ENCODE results near the gene TAOK2.

TAOK2 gene

DNA sequence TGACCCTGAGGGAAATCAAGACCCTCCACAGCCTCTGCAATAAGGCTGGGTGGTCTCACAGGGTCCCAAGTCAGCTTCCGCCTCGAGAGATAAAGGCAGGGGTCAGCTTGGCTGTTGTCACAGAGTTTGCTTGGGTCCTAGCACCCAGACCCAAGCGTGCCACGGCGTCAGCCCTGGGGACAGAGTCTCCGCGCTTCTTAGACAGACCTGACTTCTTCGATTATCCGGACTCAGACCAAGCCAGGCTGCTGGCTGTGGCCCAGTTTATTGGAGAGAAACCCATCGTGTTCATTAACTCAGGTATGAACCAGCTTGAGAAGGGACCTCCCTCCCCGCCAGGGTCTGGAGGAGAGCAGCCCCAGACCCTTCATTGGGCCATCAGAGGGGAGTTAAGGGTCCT lies 49.9 kb downstream of the TAOK2 start:
- H3K27me3 ChIP-seq (ENCODE audit: control insufficient read depth in 1 of 2, insufficient read depth in 2 of 2, low read length in 2 of 2): peaks cover 16 to 18% of the 10 kb centered on the region in 2 donors
- H3K9ac ChIP-seq (ENCODE audit: low read depth in 1 of 2, low read length in 2 of 2): no peak overlapping the region
- no peaks in the 10 kb centered on the region for H3K9me3 ChIP-seq (ENCODE audit: control insufficient read depth in 1 of 2, low read length in 2 of 2)

DNA sequence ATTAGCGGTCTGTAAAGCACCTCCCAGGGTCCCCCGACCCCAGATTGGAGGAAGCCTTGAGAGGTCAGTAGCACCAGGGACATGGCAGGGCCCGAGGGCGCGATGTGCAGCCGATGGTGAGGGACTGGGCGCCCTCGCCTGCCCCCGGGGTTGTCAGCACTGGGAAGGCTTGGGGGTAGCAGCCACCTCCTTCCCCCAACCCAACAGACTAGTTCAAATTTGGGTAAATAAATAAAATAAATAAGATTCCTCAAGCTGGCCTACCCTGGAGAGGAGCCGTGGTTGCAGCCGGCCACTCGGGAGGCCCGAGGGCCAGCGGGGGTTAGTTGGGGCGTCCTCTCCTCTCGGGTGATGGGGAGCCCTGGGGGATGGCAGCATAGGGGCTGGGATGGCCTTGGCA lies 50.8 kb downstream of the TAOK2 start:
- Histone ChIP-seq H3K4me3 (ENCODE audit: low read depth in 1 of 2, low read length in 2 of 2) (no peak overlapping the region), H3K27me3 (ENCODE audit: control insufficient read depth in 1 of 2, insufficient read depth in 2 of 2, low read length in 2 of 2) (peaks cover 25 to 26% of the 10 kb centered on the region in 2 donors), H3K27ac (ENCODE audit: low read depth, low read length) (no peak overlapping the region), H3K36me3 (ENCODE audit: control insufficient read depth in 1 of 2, insufficient read depth in 2 of 2, low read length in 2 of 2) (no peaks in the 10 kb centered on the region), H3K9ac (ENCODE audit: low read depth in 1 of 2, low read length in 2 of 2) (no peak overlapping the region), H3K4me1 (ENCODE audit: control insufficient read depth in 1 of 2, insufficient read depth in 2 of 2, low read length in 2 of 2) (peaks cover 8 to 9% of the 10 kb centered on the region in 2 donors), H3K9me3 (ENCODE audit: control insufficient read depth in 1 of 2, low read length in 2 of 2) (no peaks in the 10 kb centered on the region)

More for the DNA sequence above, 49.9 kb downstream of the TAOK2 start:
- H3K36me3 ChIP-seq (ENCODE audit: control insufficient read depth in 1 of 2, insufficient read depth in 2 of 2, low read length in 2 of 2): no peaks in the 10 kb centered on the region
- H3K27ac ChIP-seq (ENCODE audit: low read depth, low read length): no peak overlapping the region
- H3K4me1 ChIP-seq (ENCODE audit: control insufficient read depth in 1 of 2, insufficient read depth in 2 of 2, low read length in 2 of 2): peaks cover 8 to 9% of the 10 kb centered on the region in 2 donors
- H3K4me3 ChIP-seq (ENCODE audit: low read depth in 1 of 2, low read length in 2 of 2): no peak overlapping the region

DNA sequence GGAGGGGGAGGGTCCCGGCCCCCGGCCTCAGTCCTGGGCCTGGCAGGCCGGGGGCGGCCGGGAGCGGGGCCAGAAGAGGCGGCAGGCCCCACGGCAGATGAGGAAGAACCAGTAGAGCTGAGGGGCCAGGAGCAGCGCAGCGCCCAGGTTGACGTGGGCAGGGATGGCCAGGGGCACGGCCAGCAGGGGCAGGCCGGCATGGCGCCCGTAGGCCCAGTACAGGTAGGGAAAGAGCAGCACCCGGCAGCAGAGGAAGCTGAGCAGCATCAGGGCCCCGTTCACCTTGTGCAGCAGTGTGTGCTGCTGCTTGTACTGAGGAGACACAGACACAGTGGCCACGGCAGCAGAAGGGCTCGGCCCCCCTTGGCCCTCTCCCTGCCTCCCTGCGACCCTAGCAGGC lies 51.5 kb downstream of the TAOK2 start:
- H3K4me1 ChIP-seq (ENCODE audit: control insufficient read depth in 1 of 2, insufficient read depth in 2 of 2, low read length in 2 of 2): peaks cover 8 to 9% of the 10 kb centered on the region in 2 donors
- H3K4me3 ChIP-seq (ENCODE audit: low read depth in 1 of 2, low read length in 2 of 2): no peak overlapping the region
- peaks cover 32 to 33% of the 10 kb centered on the region in 2 donors for H3K27me3 ChIP-seq (ENCODE audit: control insufficient read depth in 1 of 2, insufficient read depth in 2 of 2, low read length in 2 of 2)
- no peak overlapping the region for H3K27ac ChIP-seq (ENCODE audit: low read depth, low read length)
- H3K9me3 ChIP-seq (ENCODE audit: control insufficient read depth in 1 of 2, low read length in 2 of 2): no peaks in the 10 kb centered on the region
- H3K9ac ChIP-seq (ENCODE audit: low read depth in 1 of 2, low read length in 2 of 2): no peak overlapping the region
- no peaks in the 10 kb centered on the region for H3K36me3 ChIP-seq (ENCODE audit: control insufficient read depth in 1 of 2, insufficient read depth in 2 of 2, low read length in 2 of 2)

DNA sequence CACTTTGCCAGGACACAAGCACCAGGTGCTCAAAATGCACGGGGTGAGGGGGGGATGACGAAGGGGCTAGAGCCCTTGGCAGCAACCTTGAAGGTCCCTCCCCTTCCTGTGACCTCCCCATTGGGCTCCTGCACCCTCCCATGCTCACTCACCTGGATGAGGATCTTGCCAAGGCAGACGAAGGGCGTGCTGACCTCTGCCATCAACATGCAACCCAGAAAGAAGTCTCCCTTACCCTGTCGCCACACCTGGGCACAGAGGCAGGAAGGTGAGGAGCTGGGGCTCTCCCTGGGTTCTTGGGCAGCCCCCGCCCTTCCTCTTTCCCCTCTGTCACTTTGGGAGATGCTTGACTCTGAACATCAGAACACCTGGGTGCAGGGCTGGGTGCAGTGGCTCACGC lies 51.9 kb downstream of the TAOK2 start:
- H3K36me3 ChIP-seq (ENCODE audit: control insufficient read depth in 1 of 2, insufficient read depth in 2 of 2, low read length in 2 of 2): no peaks in the 10 kb centered on the region
- peaks cover 8 to 9% of the 10 kb centered on the region in 2 donors for H3K4me1 ChIP-seq (ENCODE audit: control insufficient read depth in 1 of 2, insufficient read depth in 2 of 2, low read length in 2 of 2)
- H3K27ac ChIP-seq (ENCODE audit: low read depth, low read length): no peak overlapping the region
- no peak overlapping the region for H3K9ac ChIP-seq (ENCODE audit: low read depth in 1 of 2, low read length in 2 of 2)
- H3K9me3 ChIP-seq (ENCODE audit: control insufficient read depth in 1 of 2, low read length in 2 of 2): no peaks in the 10 kb centered on the region
- H3K4me3 ChIP-seq (ENCODE audit: low read depth in 1 of 2, low read length in 2 of 2): no peak overlapping the region
- H3K27me3 ChIP-seq (ENCODE audit: control insufficient read depth in 1 of 2, insufficient read depth in 2 of 2, low read length in 2 of 2): peaks cover 34 to 37% of the 10 kb centered on the region in 2 donors

DNA sequence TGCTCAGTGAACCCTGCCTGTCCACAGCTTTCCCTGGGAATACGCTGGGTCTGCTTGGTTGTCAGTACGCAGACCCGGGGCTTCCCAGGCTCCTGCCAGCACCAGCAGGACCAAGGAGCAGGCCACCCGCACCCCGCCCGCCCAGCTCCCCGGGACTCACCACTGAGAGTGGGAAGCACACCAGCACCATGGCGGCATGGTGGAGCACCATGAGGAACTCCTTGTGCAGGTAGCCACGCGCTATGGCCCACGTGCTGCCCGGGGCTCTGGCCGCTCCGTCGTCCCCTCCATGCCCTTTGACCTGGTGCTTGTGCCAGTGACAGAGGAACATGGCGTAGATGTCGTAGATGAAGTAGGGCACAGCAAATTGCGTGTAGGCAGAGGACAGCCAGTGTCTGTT lies 52.8 kb downstream of the TAOK2 start:
- Histone ChIP-seq H3K9ac (ENCODE audit: low read depth in 1 of 2, low read length in 2 of 2) (no peak overlapping the region), H3K27ac (ENCODE audit: low read depth, low read length) (no peak overlapping the region), H3K4me3 (ENCODE audit: low read depth in 1 of 2, low read length in 2 of 2) (no peak overlapping the region), H3K9me3 (ENCODE audit: control insufficient read depth in 1 of 2, low read length in 2 of 2) (no peaks in the 10 kb centered on the region), H3K4me1 (ENCODE audit: control insufficient read depth in 1 of 2, insufficient read depth in 2 of 2, low read length in 2 of 2) (peaks cover 3% of the 10 kb centered on the region in 2 donors), H3K36me3 (ENCODE audit: control insufficient read depth in 1 of 2, insufficient read depth in 2 of 2, low read length in 2 of 2) (no peaks in the 10 kb centered on the region), H3K27me3 (ENCODE audit: control insufficient read depth in 1 of 2, insufficient read depth in 2 of 2, low read length in 2 of 2) (peaks cover 41% of the 10 kb centered on the region in 2 donors)

DNA sequence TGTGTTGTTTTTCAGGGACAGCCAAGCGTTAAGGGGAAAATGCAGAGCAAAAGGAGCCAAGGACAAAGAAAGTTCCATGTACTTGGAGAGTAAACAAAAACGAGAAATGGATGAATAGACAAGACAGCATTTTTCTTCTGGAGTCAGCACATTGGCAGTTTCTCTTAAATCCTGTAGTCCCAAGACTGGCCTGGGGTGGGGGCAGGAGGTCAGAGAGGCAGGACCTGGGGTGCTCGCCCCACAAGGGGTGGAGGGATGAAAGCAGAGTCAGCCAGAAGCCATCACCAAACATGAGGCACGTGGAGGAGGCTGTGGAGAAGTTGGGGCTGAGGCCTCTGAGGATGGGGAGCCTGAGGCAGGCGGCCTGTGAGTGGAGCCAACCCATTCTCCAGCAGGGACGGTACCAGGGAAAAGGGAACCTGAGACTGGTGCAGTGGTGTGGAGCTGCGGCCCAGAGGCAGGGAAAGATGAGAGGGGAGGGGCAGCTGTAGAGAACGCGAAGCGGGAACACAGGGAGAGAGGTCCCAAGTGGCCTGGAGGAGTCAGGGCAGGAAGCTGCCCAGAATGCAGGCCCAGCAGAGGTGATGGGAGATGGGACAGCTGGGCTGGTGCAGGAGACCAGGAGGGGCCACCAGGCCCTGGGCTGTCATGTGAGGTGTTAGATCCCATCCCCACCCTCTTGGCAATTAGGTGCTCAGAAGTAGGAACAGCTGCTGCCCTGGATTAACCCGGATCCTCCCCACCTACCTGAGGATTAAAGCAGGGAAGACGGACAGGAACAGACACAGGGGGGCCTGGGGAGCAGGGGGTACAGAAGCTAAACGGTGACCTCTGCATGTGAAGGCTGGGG lies 54.1 kb downstream of the TAOK2 start:
- no peak overlapping the region for H3K4me3 ChIP-seq (ENCODE audit: low read depth in 1 of 2, low read length in 2 of 2)
- no peaks in the 10 kb centered on the region for H3K9me3 ChIP-seq (ENCODE audit: control insufficient read depth in 1 of 2, low read length in 2 of 2)
- peaks cover 51 to 52% of the 10 kb centered on the region in 2 donors for H3K27me3 ChIP-seq (ENCODE audit: control insufficient read depth in 1 of 2, insufficient read depth in 2 of 2, low read length in 2 of 2)
- no peak overlapping the region for H3K27ac ChIP-seq (ENCODE audit: low read depth, low read length)
- H3K4me1 ChIP-seq (ENCODE audit: control insufficient read depth in 1 of 2, insufficient read depth in 2 of 2, low read length in 2 of 2): no peaks in the 10 kb centered on the region
- H3K9ac ChIP-seq (ENCODE audit: low read depth in 1 of 2, low read length in 2 of 2): no peak overlapping the region
- H3K36me3 ChIP-seq (ENCODE audit: control insufficient read depth in 1 of 2, insufficient read depth in 2 of 2, low read length in 2 of 2): no peaks in the 10 kb centered on the region

DNA sequence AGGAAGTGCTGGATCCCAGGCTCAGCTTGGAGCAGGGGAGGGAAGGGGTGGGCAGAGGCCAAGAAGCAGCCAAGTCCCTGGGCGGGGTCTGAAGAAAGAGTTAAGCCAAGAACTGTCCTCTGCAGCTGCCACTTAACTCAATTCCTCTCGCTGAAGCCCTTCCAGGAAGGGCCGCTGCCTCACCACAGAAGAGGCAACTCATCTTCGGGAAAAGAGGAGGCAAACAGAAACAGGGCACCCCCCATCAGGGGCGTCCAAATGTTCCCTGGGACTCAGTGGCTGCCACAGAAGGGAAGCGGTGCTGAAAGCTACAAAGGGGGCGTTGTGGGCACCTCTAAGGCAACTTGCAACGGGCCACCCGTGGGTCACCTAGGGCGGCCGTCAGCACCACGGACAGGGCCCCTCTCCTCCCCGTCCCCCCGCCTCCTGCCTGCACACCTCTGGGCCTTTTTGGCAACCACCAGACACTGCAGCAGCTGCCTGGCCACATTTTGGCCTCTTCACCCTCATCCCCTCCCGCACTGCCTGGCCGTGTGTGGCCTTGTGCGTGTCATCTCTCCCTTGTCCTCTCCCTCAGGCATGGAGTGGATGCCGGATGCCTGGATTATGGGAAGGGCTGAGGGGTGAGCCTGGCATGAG lies 54.9 kb downstream of the TAOK2 start:
- Histone ChIP-seq H3K27me3 (ENCODE audit: control insufficient read depth in 1 of 2, insufficient read depth in 2 of 2, low read length in 2 of 2) (peaks cover 51 to 52% of the 10 kb centered on the region in 2 donors), H3K4me1 (ENCODE audit: control insufficient read depth in 1 of 2, insufficient read depth in 2 of 2, low read length in 2 of 2) (no peaks in the 10 kb centered on the region), H3K36me3 (ENCODE audit: control insufficient read depth in 1 of 2, insufficient read depth in 2 of 2, low read length in 2 of 2) (no peaks in the 10 kb centered on the region), H3K9ac (ENCODE audit: low read depth in 1 of 2, low read length in 2 of 2) (no peak overlapping the region), H3K9me3 (ENCODE audit: control insufficient read depth in 1 of 2, low read length in 2 of 2) (no peaks in the 10 kb centered on the region), H3K27ac (ENCODE audit: low read depth, low read length) (no peak overlapping the region), H3K4me3 (ENCODE audit: low read depth in 1 of 2, low read length in 2 of 2) (no peak overlapping the region)

DNA sequence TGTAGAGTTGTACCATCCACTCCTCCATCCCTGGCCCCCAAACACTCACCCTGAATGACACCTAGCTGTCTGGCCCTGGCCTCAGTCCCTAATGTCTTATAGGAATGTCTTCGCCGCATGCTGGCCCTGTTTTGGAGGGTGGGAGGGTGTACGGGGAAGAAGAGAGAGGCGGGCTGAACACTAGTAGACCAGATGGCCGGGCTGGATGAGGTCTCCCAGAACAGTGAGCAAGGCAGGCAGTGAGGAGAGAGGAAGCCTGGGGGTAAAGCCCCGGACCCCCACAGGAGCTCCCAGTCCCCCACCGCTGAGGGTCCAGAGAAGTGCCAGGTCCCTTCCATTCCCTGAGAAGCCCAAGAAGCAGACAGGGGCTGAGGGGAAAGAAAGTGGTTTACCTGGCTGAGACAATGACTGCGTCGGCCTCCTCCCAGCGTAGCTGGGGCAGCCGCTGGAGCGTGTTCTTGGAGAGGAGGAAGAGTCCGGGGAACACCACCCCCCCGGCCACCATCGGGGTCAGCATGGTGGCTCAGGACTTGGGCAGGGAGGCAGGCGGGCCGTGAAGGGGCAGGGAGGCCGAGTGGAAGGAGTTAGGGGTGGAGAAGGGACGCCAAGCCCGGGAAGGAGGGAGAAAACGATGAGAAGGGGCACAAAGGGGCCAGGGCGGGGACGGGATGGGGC lies 56.5 kb downstream of the TAOK2 start:
- Histone ChIP-seq H3K27me3 (ENCODE audit: control insufficient read depth in 1 of 2, insufficient read depth in 2 of 2, low read length in 2 of 2) (peaks cover 51 to 52% of the 10 kb centered on the region in 2 donors), H3K9ac (ENCODE audit: low read depth in 1 of 2, low read length in 2 of 2) (no peak overlapping the region), H3K9me3 (ENCODE audit: control insufficient read depth in 1 of 2, low read length in 2 of 2) (no peaks in the 10 kb centered on the region), H3K36me3 (ENCODE audit: control insufficient read depth in 1 of 2, insufficient read depth in 2 of 2, low read length in 2 of 2) (no peaks in the 10 kb centered on the region), H3K4me3 (ENCODE audit: low read depth in 1 of 2, low read length in 2 of 2) (no peak overlapping the region), H3K27ac (ENCODE audit: low read depth, low read length) (no peak overlapping the region), H3K4me1 (ENCODE audit: control insufficient read depth in 1 of 2, insufficient read depth in 2 of 2, low read length in 2 of 2) (no peaks in the 10 kb centered on the region)

DNA sequence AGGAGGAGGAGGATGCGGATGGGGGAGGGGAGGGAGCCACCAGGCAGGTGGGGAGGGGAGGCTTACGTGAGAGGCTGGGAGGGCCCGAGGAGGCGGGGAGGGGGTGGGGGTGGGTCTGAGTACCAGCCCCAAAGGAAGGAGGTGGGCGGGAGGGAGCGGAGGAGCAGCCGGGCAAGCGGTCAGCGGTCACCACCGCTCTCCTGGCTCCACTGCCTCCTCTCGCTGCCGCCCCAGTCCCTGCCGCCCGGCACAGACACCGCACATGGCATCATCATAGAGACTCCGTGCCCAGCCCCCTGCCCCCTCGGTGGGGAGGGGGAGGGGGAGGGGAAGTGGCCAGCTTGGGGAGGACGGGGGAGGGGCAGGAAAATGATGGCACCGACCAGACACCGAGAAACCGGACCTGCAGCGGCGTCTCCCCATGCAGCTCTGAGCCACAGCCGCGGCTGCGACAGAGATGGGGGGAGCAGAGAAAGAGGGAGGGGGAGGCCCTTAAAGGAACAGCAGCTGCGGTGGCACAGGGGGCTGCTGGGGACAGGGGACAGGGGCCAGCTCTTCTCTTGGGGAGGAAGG lies 57.3 kb downstream of the TAOK2 start, which contains the start of gene TLCD3B:
TSS of gene TLCD3B (minus strand) at position 431 of the 573 bp plus-strand sequence. CDS start 744 bp downstream, outside the sequence.
- no peak within 1 kb of the TSS for H3K4me3 ChIP-seq (ENCODE audit: low read depth in 1 of 2, low read length in 2 of 2)
- no peaks in the 10 kb centered on the region for H3K4me1 ChIP-seq (ENCODE audit: control insufficient read depth in 1 of 2, insufficient read depth in 2 of 2, low read length in 2 of 2)
- no peak within 1 kb of the TSS for H3K27ac ChIP-seq (ENCODE audit: low read depth, low read length)
- H3K9me3 ChIP-seq (ENCODE audit: control insufficient read depth in 1 of 2, low read length in 2 of 2): no peaks in the 10 kb centered on the region
- H3K27me3 ChIP-seq (ENCODE audit: control insufficient read depth in 1 of 2, insufficient read depth in 2 of 2, low read length in 2 of 2): peaks cover 47% of the 10 kb centered on the region in 2 donors
- no peaks in the 10 kb centered on the region for H3K36me3 ChIP-seq (ENCODE audit: control insufficient read depth in 1 of 2, insufficient read depth in 2 of 2, low read length in 2 of 2)
- H3K9ac ChIP-seq (ENCODE audit: low read depth in 1 of 2, low read length in 2 of 2): no peak within 1 kb of the TSS
